Mucosa of rectum (tissue), 2 donors: Measurements from ENCODE around the gene DCLK1.
A peak's percentile ranks its signal among the peaks of the same experiment; 100 is the strongest.
"Not testable (repeated sequence)": the region's sequence is repeated elsewhere in the genome, so short reads cannot be mapped to it uniquely, and the experiment has no call there.

Experiments
- H3K27ac ChIP-seq, 2 donors: one replicate each; pipeline ENCODE4 v1.7.0; 2013; ENCODE audit warnings: inconsistent platforms in 2 of 2, low read depth in 2 of 2, low read length in 2 of 2
- H3K27me3 ChIP-seq, 2 donors: one replicate each; pipeline ENCODE4 v1.7.0; 2013; ENCODE audit warnings: low read length in 2 of 2; ENCODE audit not compliant: control insufficient read depth in 2 of 2, insufficient read depth in 2 of 2
- H3K36me3 ChIP-seq, 2 donors: one replicate each; pipeline ENCODE4 v1.7.0; 2013; ENCODE audit warnings: low read length in 2 of 2; ENCODE audit not compliant: control insufficient read depth in 2 of 2, insufficient read depth in 2 of 2
- H3K4me1 ChIP-seq, 2 donors: one replicate each; pipeline ENCODE4 v1.7.0; 2013; ENCODE audit warnings: low read length in 2 of 2, mild to moderate bottlenecking in 1 of 2; ENCODE audit not compliant: control insufficient read depth in 2 of 2, insufficient read depth in 2 of 2
- H3K4me3 ChIP-seq, 2 donors: one replicate each; pipeline ENCODE4 v1.7.0; 2013; ENCODE audit warnings: low read length in 2 of 2
- H3K9ac ChIP-seq, 2 donors: one replicate each; pipeline ENCODE4 v1.7.0; 2013; ENCODE audit warnings: low read length in 2 of 2, low read depth in 1 of 2, mild to moderate bottlenecking in 1 of 2
- H3K9me3 ChIP-seq, 2 donors: one replicate each; pipeline ENCODE4 v1.7.0; 2013; ENCODE audit warnings: low read length in 2 of 2; ENCODE audit not compliant: control insufficient read depth in 2 of 2
- donor health status: healthy.
- donor health status: Normal muscosa, but diverticular disease.

The DCLK1 gene

GRCh38 chr13:35983206-35983605, 148.0 kb downstream of the DCLK1 start:
- Histone ChIP-seq H3K9ac (no peak overlapping the region), H3K36me3 (no peaks in the 10 kb centered on the region), H3K4me1 (no peaks in the 10 kb centered on the region), H3K27me3 (no peaks in the 10 kb centered on the region), H3K27ac (no peak overlapping the region), H3K4me3 (no peak overlapping the region), H3K9me3 (no peaks in the 10 kb centered on the region)

DNA sequence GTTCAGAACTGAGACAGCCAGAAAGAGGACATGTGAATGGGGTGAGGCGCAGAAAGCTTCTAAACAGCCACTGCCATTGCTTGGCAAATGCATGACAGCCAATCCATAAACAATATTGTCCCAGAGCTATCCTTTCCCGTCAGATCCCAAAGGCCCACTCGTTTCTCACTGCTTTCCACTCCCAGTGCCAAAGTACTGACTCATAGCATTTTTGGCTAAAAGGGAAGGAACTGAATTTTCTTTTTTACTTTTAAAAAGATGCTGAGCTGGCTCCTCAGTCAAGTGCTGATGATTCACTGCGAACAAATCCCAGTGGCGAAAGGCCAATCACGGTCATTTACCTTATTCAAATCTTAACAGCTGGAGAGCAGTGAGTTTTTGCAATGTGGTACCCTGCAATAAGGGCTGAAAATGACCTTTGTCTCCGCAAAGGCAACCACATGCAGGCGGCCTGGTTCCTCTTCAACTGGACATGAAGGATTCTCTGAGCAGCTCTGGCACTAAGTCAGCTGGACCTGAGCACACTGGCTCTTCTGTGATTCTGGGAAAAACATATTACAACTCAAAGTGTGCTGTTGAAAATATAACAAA, 151.7 kb downstream of the DCLK1 start:
- Histone ChIP-seq H3K36me3 (no peaks in the 10 kb centered on the region), H3K4me3 (no peak overlapping the region), H3K9me3 (no peaks in the 10 kb centered on the region), H3K27me3 (no peaks in the 10 kb centered on the region), H3K9ac (no peak overlapping the region), H3K4me1 (no peaks in the 10 kb centered on the region), H3K27ac (peak overlapping the region; percentile 37 to 64)

DNA sequence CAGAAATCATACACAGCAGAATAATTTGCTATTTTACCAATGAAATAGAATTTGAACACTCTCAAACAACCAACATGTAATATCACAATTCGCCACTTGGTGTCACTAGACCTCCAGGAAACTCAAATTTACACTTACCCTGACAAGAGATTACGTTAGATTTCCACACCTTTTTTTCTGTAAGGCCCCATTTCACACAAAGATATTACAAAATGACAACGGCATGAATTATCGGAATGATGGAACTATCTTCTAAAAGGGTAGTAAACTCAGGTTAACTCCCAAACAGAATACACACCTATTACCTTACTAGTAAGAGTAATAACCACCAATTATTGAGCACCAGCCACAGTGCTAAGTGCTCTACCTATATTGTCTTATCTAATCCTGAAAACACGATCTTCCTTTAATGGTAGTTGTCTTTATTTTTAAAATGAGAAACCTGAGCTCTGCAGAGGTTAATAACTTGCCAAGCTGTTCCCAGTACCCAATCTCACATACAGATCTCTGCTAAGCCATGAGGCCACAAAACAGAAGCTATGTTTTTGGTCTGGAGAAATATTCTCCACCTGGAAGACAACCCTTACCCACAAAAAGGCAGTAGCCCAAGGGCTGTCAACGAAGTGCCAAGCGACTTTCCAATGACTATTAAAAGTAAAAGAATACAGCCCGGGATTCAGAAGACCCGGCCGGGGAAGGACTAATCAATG, 152.4 kb downstream of the DCLK1 start:
- no peaks in the 10 kb centered on the region for H3K9me3 ChIP-seq
- H3K4me3 ChIP-seq: no peak overlapping the region
- no peaks in the 10 kb centered on the region for H3K27me3 ChIP-seq
- no peaks in the 10 kb centered on the region for H3K4me1 ChIP-seq
- peak overlapping the region; percentile 37 to 64 for H3K27ac ChIP-seq
- no peaks in the 10 kb centered on the region for H3K36me3 ChIP-seq
- no peak overlapping the region for H3K9ac ChIP-seq

DNA sequence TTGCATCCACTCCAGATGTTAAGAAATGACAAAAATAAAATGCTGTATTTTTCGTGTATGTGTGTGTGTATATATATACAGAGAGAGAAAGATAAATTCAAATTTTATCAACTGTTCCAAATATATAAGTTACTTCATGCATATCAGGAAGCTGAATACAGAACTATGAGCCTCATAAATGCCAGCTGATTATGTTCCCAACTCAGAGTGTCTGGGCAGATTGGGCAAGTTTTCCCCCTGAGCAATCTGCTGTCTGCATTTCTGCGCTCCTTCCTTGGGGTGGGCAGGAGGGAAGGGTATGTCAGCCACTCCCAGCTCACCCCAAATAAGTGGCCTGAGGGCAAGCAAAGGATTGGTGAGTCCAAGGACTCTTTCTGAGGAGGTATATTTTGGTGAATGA, 154.1 kb downstream of the DCLK1 start:
- Histone ChIP-seq H3K27me3 (no peaks in the 10 kb centered on the region), H3K4me1 (no peaks in the 10 kb centered on the region), H3K27ac (no peak overlapping the region), H3K36me3 (no peaks in the 10 kb centered on the region), H3K4me3 (no peak overlapping the region), H3K9ac (no peak overlapping the region), H3K9me3 (no peaks in the 10 kb centered on the region)

DNA sequence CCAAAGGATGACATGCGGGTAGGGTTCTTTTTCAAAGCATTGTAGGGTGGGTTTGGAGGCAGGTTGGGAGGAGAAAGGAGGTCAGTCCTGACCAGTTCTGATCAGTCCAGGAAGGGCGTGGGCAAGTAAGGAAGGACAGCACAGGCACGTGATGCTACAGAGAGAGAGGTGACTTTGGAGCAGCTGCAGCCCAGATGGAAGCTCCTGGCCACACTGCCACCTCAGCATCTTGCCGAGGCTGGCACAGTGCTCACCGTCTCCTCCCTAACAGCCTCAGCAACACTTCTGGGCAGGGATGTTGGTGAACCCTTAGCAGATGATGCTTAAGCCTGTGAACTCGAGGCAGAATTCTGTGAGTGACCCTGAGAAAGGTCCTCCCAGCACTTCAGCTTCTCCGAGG, 155.1 kb downstream of the DCLK1 start:
- no peak overlapping the region for H3K4me3 ChIP-seq
- H3K4me1 ChIP-seq: no peaks in the 10 kb centered on the region
- no peaks in the 10 kb centered on the region for H3K27me3 ChIP-seq
- H3K9ac ChIP-seq: no peak overlapping the region
- no peaks in the 10 kb centered on the region for H3K9me3 ChIP-seq
- H3K27ac ChIP-seq: no peak overlapping the region
- H3K36me3 ChIP-seq: no peaks in the 10 kb centered on the region

GRCh38 chr13:35966951-35967350, 164.2 kb downstream of the DCLK1 start:
- not testable (repeated sequence) for H3K4me1 ChIP-seq, H3K27me3 ChIP-seq, H3K27ac ChIP-seq

GRCh38 chr13:35966024-35966423, 165.2 kb downstream of the DCLK1 start:
- Histone ChIP-seq H3K4me1 (no peaks in the 10 kb centered on the region), H3K27ac (no peak overlapping the region), H3K9ac (no peak overlapping the region), H3K27me3 (no peaks in the 10 kb centered on the region), H3K4me3 (no peak overlapping the region), H3K36me3 (no peaks in the 10 kb centered on the region), H3K9me3 (no peaks in the 10 kb centered on the region)

More at GRCh38 chr13:35966951-35967350, 164.2 kb downstream of the DCLK1 start:
- not testable (repeated sequence) for H3K4me3 ChIP-seq, H3K36me3 ChIP-seq, H3K9ac ChIP-seq, H3K9me3 ChIP-seq

- H3K4me3 ChIP-seq: no peak overlapping the region
- H3K36me3 ChIP-seq: no peaks in the 10 kb centered on the region
- no peaks in the 10 kb centered on the region for H3K4me1 ChIP-seq
- H3K27ac ChIP-seq: no peak overlapping the region
- no peaks in the 10 kb centered on the region for H3K27me3 ChIP-seq
- no peaks in the 10 kb centered on the region for H3K9me3 ChIP-seq
- H3K9ac ChIP-seq: no peak overlapping the region
Observed at GRCh38 chr13:35965226-35965927, 165.8 kb downstream of the DCLK1 start.

DNA sequence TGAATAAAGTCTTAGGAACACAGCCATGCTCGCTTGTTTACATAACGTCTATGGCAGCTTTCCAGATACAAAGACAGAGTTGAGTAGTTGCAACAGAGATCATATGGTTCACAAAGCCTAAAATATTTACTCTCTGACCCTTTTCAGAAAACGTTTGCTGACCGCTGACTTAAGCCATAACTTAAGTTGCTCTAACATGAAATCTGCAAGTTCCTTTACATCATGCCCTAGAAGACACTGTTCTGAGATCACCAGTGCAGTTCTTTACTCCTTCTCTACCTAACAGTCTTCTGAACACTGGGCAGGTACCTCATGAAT, 166.4 kb downstream of the DCLK1 start:
- H3K9ac ChIP-seq: no peak overlapping the region
- no peaks in the 10 kb centered on the region for H3K36me3 ChIP-seq
- H3K27ac ChIP-seq: no peak overlapping the region
- H3K4me1 ChIP-seq: no peaks in the 10 kb centered on the region
- no peak overlapping the region for H3K4me3 ChIP-seq
- H3K9me3 ChIP-seq: no peaks in the 10 kb centered on the region
- H3K27me3 ChIP-seq: no peaks in the 10 kb centered on the region

- Histone ChIP-seq H3K36me3 (no peaks in the 10 kb centered on the region), H3K4me1 (no peaks in the 10 kb centered on the region), H3K27ac (no peak overlapping the region), H3K9ac (no peak overlapping the region), H3K9me3 (no peaks in the 10 kb centered on the region), H3K27me3 (no peaks in the 10 kb centered on the region), H3K4me3 (no peak overlapping the region)
Observed at GRCh38 chr13:35964011-35964862, 166.9 kb downstream of the DCLK1 start.
